RPMI8226 (cell line): ENCODE results near the gene IFIH1.

Experiments
- DNase-seq: peaks from one replicate; pipeline ENCODE4 v3.0.0-alpha.2; 2015

IFIH1 gene

DNA sequence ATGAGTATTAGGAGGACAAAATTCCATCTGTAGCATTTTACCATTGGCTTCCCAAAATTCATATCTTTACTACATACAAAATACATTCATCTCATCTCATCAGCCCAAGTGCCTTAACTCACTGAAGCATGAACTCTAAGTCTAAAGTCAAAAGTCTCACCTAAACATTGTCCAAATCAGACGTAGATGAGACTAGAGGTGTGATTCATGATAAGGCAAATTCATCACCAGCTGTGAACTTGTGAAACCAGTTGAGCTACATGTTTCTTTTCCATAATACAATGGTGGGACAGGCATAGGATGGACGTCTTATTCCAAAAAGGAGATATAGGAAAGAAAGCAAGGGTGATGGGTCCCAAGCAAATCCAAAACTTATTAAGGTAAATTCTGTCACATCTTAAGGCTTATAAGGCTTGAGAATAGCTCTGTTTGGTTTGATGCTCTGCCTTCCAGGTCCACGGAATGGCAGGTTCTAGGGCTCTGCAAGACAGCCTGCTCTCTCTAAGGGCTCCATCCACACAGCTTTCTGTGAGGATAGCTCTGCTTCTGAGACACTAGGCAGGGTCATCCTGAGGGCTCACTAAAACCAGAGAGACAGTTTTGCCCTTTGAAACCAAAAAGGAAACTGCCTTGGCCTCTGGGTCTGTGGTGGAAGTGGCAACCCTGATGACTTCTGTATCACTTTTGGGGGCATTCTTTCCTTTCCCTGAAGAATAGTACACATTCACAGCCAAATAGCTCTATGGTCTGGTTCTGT lies 9.6 kb downstream of the IFIH1 start:
- no peak for DNase-seq

DNA sequence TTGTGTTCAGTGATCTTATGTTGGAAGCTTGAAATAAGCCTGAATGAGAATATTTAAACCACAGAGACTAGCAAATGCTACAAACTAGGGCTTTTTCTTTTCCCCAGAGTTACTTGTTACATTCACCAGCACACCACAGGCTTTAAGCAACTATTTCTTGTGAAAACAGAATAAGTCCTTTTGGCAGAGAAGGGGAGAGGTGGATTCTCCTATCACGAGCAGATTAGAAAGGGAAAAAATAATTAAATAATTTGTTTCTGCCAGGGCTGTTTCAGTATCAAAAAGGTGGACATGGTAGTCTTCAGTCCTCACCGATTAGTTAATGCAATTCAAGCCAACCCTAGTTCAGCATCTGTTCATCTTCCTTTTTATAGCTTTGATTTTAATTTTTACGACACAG lies 12.6 kb downstream of the IFIH1 start:
- DNase-seq: no peak

DNA sequence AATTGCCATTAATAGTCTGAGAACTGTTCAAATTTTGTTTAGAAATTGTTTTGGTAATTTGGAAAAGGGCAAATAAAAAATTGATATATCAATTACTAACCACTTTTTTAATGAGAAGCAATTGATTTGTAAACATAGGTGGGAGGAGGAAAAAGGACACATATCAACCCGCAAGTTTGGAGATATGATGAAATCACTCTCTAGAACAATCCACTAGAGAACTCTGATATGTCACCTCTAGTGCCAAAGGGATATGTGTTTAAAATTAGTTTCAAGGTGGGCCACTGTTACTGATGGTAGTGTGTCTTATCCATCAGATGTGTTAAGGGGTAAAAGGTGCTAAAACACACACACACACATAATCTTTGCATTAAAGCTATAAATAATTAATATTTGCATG lies 16.6 kb downstream of the IFIH1 start:
- no peak for DNase-seq

DNA sequence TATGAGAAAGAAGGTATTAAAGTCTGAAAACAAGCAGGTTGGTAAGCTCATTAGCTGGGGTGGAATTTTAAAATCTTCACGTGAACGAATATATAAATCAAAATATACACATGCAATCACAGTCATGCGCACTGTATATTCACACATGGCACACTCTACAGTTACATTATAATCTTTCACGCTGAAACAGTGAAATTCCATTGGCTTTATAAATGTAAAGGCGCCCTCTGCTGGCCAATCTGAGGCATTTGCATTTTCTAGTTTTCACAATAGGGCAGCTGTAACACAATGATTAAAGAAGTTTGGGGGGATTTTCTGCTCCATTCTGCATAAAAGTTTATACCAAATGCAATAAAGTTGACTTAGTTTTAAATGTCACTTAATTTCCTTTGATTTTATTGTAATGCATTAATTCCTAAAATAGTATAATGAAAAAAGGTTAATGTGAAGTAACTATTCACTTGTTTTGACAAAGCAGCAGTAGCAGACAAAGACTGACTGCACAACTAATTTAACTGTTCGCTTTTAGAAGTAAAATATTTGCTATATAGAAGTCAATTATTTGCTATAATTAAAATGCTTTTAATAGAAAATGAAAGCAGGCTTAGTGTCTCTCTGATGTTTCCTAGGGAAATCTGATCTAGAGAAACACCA lies 17.2 kb downstream of the IFIH1 start:
- DNase-seq: peak; percentile 66

DNA sequence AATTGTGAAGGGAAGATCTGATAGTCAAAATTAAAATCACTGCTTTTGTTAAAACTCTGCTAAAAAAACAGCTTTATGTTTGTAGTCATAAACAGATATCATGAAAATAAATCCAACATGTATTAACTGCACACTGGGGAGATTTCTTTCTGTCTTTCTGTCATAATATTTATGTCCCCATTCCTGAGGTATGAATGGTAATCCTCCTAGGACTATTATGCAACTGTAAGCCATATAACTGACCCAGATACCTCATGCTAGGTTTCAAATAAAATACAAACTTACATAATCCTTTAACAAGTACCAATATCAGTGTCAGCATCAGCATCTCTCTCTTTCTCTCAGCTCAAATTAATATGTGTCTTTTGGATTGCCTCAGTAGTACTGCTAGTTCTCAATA lies 18.2 kb downstream of the IFIH1 start:
- DNase-seq: no peak

DNA sequence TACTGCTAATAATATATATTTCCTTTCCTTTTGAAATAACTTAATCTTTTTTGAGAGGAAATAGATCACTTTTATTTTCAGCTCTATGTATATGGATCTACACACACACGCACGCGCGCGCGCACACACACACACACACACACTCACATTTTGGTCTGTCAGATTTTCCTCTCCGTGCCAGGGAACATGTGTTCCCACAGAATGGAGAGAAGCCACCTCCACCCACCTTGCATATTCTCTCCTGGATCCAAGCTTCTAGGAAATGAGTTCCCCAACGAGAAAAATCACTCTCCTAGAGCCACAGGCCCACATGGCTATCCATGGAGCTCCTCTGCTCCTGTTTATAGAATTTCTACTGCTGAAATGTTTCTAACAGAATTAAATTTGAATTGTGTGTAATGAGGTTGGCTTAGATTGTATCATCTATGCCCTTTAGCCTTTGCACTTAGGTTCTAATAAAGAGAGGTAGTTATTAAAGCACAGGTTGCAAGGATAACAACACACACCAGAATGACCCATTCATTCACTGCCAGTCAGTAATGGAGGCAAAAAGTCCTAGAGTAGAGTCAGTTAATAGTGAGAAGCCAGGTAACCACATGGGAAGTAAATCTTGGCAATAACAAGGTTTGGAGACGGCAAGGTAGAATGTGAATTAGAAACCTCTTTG lies 19.7 kb downstream of the IFIH1 start:
- no peak for DNase-seq

DNA sequence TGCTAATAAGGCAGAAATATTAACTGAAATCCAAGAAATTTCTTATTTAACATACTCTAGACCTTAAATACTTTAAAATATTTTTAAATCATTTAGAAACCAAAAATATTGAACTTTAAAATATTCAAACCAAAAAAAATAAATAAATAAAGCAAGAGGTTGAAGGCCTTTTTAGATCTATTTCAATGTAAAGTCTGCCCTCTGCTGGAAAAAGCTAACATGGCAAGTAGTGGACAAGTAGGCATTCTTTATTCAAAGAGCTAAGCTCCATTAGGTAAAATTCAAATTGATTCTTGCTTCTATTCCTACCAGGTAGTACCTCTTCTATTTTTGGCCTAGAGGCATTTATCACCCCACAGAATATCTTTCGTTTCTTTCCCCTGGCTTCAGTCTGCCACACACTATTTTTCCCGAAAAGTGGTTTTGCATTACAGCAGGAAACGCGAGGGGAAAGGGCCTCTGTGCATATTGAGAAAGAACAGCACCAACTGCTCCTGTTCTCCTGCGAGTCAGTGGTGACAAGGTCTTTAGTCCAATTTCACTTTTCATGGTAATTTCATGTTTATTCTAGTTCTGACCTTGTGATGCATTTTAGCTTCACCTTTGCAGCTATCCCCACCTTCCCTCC lies 20.4 kb downstream of the IFIH1 start:
- DNase-seq: peak; percentile 80

DNA sequence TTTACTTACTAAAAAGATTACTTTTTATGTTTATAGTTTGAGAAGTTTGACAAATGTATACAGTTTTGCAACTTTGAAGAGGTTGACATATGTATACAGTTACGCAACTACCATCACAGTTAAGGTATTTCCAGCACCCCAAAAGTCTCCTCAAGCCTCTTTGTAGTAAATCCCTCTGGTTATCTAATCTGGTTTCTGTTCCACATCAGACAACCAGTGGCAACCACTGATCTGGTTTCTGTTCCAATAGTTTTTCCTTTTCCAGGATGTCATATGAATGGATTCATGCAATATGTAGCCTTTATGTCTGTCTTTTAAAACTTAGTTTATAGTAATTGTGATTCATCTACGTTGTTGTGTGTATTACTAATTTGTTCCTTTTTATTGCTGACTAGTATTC lies 23.5 kb downstream of the IFIH1 start:
- DNase-seq: no peak

DNA sequence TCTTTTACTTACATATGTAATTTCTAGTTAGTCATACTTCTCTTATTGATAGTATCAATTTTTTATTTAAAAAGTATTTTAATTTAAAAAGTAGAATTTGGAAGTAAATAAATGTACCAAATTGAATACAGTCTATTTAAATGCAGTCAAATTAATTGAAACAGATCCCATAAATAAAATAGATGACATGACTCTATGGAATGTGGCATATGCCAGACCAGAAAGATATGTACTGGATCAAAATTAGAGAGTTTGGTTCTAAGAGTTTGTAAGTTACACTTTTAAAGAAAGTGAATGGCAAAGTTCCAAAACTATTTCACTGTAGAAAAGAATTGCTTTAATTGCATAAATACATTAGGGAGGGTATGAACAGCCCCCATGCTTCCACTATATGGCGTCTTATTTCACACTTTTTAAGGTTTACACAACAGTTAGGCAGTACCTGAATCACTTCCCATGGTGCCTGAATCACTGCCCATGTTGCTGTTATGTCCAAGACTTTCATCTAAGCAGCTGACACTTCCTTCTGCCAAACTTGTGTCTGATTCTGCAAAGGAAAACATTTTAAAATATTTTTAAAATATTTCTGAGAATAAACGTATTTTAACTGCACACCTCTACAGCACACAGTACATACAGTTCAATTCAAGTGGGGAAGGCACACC lies 25.2 kb downstream of the IFIH1 start:
- DNase-seq: no peak

DNA sequence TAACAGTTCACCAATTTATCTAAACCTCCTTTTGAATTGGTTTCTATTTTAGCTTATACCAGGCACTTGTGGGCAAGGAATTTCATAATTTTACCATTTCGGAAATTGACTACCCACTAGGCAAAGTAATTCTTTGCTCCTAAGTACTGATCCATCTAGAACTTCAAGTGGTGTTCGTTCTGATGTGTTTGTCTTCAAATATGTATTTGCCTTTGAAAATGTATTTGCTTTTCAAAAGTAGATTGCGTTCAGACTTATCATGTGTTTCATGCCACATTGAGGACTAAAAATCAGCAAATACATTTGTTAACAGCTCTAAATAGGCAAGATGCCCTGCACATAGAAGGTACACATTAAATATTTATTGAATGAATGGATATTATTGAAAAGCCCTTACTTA lies 26.7 kb downstream of the IFIH1 start:
- DNase-seq: no peak

DNA sequence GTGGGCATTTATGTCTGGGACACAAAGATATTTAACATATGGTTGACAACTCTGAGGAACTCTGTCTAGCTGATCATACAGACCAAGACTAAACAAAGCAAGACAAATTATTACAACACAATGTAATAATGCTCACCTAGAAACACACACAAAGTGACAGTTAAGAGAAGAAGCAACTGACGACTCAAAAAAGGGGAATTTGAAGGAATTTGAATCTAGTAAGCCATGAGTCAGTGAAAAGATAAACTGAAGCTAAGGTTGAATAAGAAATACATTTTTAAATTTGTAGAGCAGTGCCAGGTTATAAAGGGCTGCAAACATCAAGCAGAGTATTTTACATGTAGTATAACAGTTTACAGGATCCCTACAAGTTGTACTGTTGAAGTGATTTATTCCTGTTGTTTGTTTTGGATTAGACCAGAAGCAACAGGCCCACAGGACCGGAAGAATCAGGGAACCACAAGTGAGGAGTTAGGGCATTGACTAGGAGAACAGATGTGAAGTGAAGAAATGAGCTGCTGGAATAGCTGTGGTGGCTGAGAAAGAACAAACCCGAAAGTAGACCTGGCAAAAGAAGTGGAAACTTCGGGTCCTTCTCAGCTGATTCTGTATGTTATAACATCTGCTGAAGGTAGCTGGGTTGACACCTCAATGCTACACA lies 35.6 kb downstream of the IFIH1 start:
- DNase-seq: no peak

DNA sequence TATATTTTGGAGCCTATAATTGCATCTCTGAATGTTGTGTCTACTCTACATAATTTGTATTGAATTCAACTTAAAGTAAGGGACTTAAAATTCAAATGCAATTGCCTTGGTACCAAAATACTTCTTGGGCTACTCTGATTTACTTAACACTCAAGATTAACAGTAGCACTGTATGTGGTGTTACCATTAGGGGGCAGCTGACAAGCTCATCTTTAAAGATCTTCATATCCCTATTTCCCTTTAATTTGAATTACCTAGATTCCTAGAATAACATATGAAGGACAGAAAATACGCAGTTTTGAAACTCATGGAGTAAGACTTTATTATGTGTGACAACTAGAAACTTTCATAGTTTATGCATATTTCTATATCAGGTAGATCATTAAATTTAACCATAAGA lies 37.8 kb downstream of the IFIH1 start:
- DNase-seq: no peak

DNA sequence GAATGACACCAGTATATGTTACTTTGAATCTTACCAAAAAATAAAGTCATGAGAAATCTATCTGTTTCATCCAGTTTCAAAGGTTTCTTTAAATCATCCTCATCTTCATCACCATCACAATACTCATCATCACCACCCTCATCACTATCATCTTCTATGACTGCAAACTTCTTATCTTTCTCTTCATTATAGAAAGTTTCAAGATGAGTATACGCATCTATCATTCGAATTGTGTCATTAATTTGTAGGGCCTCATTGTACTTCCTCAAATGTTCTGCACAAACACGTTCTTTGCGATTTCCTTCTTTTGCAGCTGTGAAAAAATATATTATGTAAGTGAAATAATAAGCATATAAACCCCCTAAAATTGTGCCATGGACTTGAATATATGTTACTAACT lies 41.1 kb downstream of the IFIH1 start:
- no peak for DNase-seq

DNA sequence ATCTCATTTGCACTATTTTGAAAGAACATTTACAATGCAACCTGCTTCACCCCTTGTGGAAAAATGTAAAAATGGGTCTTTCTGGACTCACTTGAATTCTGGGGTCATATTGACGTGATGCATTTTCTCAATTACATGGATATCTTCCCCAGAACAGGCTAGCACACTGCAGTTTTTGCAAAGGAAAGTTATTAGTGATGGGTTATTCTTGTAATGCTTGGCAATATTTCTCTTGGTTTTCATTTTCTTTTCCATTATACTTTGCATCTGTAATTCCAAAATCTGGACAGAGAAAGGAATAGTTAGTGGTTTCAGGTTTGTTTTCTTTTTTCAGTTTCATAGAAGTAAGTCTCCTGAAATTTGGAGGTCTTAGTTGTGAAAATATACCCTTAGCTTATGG lies 50.5 kb downstream of the IFIH1 start:
- DNase-seq: no peak

DNA sequence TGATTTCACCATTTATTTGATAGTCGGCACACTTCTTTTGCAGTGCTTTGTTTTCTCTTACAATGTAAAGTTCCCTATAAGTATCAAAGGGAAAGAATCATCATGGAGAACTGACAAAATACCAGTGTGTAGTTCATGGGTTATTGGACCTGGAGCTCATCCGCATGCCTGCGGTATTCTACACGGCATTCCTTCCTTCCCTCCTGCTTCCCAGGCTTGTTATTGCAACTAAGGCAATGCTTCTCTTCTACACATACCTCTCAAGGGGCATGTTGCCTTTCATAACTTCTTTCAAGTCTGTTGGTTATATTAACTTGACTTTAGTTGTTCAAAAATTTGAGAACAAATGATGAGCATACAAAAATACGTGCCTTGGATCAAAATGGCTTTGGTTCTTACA lies 51.0 kb downstream of the IFIH1 start:
- no peak for DNase-seq

DNA sequence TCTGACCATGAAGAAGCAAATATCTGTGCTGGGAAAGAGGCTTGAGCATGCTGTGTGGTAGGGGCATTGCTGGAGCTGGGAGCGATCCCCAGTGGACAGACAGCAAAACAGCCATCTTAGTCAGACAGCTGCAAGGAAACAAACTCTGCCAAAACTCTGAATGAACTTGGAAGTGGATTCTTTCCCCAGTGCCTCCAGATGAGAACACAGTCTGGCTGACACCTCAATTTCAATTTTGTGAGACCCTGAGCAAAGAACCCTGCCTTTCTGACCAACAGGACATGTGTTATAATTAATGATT lies 52.1 kb downstream of the IFIH1 start:
- no peak for DNase-seq

DNA sequence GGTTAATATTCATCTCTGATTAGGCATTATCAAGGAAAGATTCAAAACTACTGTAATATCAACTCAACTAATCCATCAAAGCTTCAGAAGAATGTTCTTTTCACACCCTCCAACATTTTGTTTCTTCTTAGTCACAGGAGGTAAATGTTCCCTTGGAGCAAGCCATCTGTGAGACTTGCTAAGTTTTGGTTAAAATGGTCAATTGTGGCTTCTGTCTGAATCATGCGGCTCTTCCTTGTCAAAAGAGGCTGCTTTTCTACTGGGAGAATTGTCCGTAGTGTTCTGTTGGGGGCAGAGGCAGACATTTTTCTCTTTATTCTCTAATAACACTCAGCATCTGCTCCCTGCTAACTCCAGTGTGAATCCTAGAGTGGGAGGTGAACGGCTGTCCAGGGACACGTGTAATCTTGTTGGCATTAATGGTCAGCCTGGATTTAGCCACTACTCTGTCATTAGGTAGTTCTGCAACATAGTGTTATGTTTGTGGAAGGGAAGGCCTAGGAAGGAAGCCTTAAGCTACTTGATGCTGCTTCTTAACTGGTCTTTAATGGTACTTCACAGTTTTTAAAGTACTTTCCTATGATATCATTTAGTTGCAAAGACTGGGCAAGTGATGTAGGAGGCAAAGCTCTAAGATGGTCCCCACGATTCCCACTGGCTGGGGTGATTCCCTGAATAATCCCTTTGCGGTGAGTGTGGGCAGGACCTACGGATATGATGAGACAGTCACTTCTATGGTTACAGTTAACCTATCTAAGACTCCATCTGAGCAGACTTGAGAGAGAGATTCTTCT lies 52.6 kb downstream of the IFIH1 start:
- DNase-seq: no peak

DNA sequence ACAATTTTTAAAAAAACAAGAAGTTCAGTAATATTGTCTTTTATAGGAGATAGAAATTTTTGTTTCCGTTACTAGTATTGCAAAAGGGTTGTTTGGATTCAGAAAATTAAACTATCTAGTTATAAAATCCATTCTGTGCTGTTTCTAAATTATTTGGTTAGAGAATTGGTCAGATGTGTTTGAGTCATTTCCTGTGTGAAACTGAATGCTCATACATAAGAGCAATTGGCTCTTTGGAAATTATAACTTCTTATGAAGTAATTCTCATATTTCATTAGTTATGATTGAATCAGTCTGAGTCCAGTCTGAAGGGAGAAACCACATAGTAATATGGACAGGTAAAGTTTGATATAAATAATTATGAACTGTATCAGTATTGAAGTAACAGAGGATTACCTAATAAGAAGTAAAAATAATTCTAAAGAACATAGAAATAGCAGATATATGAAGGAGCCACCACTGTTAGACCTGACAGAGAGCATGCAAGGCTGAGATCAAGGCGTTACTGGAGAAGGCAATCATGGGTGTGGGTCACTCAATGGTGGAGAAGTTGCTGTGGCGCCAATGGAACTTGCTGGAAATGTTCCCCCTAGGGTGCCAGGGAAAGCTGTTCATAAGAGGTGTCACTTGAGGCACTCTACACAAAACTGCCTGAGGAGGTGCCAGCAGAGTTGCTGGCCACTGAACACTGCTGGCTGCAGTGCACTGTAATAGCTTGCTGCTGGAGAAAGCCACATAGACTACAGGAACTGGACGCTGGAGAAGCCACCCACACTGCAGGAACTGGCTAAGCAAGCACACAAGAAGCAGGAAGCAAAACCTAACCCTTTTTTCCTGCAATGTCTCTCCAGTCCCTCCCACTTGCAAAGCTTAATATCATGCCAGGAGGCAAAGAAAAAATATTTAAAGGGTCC lies 57.2 kb downstream of the IFIH1 start:
- DNase-seq: peak; percentile 75

DNA sequence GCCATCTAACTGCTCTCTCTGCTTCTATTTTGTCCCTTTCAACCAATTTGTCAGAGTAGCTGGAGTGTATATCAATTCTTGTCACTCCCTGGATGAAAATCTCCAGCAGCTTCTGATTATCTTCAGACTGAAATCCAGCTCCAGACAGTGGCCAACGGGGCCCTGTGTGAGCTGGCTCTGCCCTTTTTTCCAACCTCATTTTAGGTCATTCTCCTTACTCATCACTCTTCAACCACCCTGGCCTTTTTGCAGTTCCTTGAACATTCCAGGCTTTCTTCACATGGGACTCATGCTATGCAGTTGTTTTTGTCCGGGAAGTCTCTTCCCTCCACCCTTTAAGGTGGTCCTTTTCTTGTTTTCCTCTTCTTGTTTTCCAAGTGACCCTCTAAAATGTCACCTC lies 59.8 kb downstream of the IFIH1 start:
- DNase-seq: no peak

DNA sequence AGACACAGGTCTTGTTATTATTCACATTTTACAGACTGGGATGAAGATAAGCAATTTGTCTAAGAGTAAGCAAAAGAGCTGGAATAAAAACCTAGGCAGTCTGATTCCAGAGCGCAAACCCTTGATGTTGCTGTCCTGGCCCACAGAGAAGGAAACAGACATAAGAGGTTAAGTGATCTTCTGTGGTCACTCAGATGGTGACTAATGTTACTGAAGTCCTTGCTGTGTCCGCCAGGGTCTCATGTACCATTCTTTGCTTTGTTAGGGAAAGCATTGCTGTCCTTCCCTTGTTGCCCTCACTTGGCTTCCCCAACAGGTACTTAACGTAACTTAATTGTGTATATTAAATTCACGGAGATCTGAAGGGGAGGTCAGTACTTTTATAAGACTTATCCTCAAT lies 60.3 kb downstream of the IFIH1 start:
- DNase-seq: no peak

DNA sequence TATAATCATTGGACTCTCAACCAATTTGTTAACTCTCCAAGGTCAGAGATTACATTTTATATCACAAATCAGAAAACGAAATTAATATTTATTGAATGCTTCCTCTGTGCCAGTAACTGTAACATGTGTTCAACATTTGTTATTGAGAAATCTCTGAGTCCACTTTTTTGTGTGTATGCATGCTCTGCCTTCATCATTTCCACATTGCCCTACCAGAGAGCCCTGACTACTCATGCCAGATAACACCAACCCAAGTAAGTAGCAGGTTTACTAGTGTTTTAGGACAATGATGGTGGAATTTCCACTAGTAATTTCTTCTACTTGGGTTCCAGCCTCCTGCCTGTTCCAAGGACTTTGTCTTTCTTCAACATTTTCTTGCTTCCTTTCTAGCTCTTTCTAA lies 61.1 kb downstream of the IFIH1 start:
- DNase-seq: no peak
